Progenitor cell of endocrine pancreas (in vitro differentiated cells): ENCODE results near the gene ZNF620. TPM values are rescaled to one million over a fixed set of nuclear protein-coding genes. Genes with fewer than 3 reads are reported as not detected.
"Not testable (repeated sequence)": the region's sequence is repeated elsewhere in the genome, so short reads cannot be mapped to it uniquely, and the experiment has no call there.

ENCODE experiments used
- DNase-seq: peaks from one replicate; pipeline ENCODE4 v3.0.0; 2021; ENCODE audit warnings: low spot score; ENCODE audit not compliant: unreplicated experiment
- H3K27ac Mint-ChIP-seq: 2 replicates; pipeline ENCODE4 v1.8.0; 2021; ENCODE audit warnings: mild to moderate bottlenecking, moderate library complexity, mixed read lengths
- H3K27me3 Mint-ChIP-seq: 2 replicates; pipeline ENCODE4 v1.8.0; 2021; ENCODE audit warnings: mixed read lengths
- H3K36me3 Mint-ChIP-seq: 2 replicates; pipeline ENCODE4 v1.8.0; 2022; ENCODE audit warnings: mixed read lengths; ENCODE audit not compliant: insufficient read depth
- H3K4me1 Mint-ChIP-seq: 2 replicates; pipeline ENCODE4 v1.8.0; 2021; ENCODE audit warnings: low read depth, mixed read lengths
- H3K4me3 Mint-ChIP-seq: 2 replicates; pipeline ENCODE4 v1.8.0; 2021; ENCODE audit warnings: low read depth, mild to moderate bottlenecking, moderate library complexity, mixed read lengths
- H3K9me3 Mint-ChIP-seq: 2 replicates; pipeline ENCODE4 v1.8.0; 2021; ENCODE audit warnings: low read depth, mixed read lengths
- long read RNA-seq: library from polyadenylated mRNA; unstranded; transcript quantifications from one replicate; pipeline ENCODE4 v2.0.0, GENCODE V29; 2020
- total RNA-seq: library from RNA; stranded (reverse); gene quantifications from 2 replicates; pipeline ENCODE4 v1.2.1, GENCODE V29; 2021
- TF ChIP-seq, protein P1 (sequence below): fragments of 200-600 bp; sonication (generic); IDR thresholded peaks from one replicate; pipeline ENCODE4 v1.5.0; 2021; ENCODE audit warnings: antibody characterized with exemption, mild to moderate bottlenecking; ENCODE audit not compliant: unreplicated experiment

ZNF620 gene
- 23.0 and 26.2 TPM in 2 replicates for total RNA-seq
- long read RNA-seq, transcript ZNF620-202 (3 exons, 2,022 nt) = minor isoform, 20 of 76 reads
- long read RNA-seq, transcript ZNF620-201 (5 exons, 3,291 nt) = major isoform, 22 of 76 reads
- long read RNA-seq, partial matches to known transcripts = 3 of 76 reads
- long read RNA-seq, other reads (novel, unspliced or antisense) = 31 of 76 reads

DNA sequence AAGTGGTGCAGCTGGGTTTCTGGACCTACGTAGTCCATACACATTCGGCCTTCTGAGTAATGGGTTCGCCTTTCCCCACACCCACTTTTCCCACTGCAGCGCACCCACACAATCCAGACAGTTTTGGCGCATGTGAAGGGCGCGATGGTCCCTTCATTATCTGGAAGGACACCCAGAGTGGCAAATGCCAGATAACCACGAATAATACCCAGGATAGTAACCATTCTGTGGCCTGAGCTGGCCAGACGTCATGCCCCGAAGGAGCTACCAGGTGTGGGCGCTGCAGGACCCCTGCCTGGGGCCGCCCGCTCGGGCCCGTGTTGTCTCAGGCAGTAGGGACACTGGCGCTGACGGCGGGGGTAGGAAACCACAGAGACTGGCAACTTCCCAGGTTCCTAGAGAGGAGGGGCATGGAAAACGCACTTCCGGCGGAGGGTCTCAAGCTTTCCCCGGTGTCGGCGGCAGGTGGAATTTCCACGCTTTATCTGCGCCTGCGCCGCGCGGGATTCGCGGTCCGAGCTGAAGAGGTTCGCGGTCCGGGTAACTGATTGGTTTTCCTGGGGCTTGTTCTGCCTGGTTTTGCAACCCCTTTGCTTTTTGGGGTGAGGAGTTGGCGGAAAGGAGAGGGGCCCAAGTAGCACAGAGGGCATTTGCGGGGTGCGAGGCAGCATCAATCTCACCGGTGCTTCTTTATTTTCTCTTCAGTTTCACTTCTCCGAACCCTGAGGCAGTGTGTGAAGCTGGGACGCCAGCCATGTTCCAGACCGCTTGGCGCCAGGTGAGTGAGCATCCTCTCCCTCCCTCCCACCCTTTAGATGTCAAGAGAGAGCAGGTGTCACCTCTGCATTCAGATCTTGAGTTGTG, at the start of gene ZNF620:
Gene ZNF620, plus strand, starts transcription at position 441 of the 864 bp plus-strand sequence. Its CDS starts 314 bp downstream, at position 755.
- DNase-seq = peak; percentile 85
- H3K27ac Mint-ChIP-seq = peak within 1 kb of the TSS; percentile 97
- H3K9me3 Mint-ChIP-seq = no peaks in the 10 kb centered on the region
- TF ChIP-seq, protein P1, sequence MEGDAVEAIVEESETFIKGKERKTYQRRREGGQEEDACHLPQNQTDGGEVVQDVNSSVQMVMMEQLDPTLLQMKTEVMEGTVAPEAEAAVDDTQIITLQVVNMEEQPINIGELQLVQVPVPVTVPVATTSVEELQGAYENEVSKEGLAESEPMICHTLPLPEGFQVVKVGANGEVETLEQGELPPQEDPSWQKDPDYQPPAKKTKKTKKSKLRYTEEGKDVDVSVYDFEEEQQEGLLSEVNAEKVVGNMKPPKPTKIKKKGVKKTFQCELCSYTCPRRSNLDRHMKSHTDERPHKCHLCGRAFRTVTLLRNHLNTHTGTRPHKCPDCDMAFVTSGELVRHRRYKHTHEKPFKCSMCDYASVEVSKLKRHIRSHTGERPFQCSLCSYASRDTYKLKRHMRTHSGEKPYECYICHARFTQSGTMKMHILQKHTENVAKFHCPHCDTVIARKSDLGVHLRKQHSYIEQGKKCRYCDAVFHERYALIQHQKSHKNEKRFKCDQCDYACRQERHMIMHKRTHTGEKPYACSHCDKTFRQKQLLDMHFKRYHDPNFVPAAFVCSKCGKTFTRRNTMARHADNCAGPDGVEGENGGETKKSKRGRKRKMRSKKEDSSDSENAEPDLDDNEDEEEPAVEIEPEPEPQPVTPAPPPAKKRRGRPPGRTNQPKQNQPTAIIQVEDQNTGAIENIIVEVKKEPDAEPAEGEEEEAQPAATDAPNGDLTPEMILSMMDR = peak; percentile 66
- H3K4me3 Mint-ChIP-seq = peak within 1 kb of the TSS; percentile 90
- H3K27me3 Mint-ChIP-seq = no peaks in the 10 kb centered on the region
- H3K36me3 Mint-ChIP-seq = peaks cover 17% of the 10 kb centered on the region
- peaks cover 15% of the 10 kb centered on the region for H3K4me1 Mint-ChIP-seq

DNA sequence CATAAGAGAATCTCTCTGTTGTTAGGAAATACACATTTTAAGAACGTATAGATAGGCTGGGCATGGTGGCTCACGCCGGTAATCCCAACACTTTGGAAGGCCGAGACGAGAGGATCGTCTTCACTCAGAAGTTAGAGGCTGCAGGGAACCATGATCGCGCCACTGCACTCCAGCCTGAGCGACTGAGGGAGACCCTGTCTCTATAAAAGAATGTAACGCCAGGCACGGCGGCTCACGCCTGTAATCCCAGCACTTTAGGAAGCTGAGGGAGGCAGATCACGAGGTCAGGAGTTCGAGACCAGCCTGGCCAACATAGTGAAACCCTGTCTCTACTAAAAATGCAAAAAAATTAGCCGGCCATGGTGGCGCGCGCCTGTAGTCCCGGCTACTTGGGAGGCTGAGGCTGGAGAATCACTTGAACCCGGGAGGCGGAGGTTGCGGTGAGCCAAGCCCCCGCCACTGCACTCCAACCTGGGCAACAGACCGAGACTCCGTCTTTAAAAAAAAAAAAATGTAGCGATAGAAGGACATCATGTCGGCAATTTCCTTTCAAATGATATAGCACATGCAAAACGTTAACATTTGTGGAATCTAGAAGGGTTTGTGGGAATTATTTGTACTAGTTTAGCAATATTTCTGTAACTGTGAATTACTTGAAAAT, 49.4 kb upstream of the ZNF620 start:
- Mint-ChIP-seq H3K27me3 (no peaks in the 10 kb centered on the region), H3K36me3 (peaks cover 16% of the 10 kb centered on the region), H3K4me3 (peak overlapping the region; percentile 89), H3K9me3 (no peaks in the 10 kb centered on the region), H3K27ac (peak overlapping the region; percentile 98), H3K4me1 (peaks cover 27% of the 10 kb centered on the region)
- TF ChIP-seq, protein P1 = no peak
- no peak for DNase-seq

DNA sequence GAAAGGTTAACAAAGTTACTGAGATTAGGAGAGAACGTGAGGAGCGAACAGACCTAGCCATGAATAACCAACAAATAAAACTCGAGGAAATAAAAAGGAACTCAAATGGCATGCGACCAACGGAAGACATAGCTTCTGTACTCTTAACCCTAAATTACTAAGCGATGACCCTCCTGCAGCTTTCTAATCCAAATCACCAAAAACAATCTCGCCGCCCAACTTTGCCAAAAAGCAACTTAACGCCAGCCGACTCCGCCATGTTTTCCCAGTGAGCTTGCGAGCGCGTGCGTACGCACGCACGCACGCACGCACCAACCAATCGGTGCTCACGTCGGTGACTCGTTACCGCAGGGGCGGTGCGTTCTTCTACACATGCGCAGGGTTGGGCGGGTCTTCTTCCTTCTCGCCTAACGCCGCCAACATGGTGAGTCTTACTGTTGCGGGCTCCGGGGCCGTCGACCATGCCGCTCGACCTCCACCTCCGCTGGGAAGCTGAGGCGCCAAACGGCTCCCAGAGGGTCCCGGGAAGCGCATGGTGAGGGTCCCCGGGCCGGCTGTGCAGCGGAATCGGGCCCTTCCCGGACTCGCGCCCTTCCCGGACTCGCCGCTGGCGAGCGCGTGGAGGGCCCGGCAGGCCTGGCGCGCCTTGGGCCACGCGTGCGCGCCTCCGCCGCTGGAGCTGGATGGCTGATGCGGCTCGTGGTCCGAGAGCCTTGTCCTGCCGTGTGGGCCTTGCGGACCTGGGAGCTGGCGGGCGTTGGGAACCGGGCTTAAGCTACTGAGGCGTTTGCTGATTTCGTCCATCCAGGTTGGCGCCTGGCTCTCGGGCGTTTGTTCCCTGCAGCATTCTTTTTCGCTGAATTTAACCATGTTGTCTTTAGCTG, 48.7 kb upstream of the ZNF620 start, which contains the start of gene RPL14:
Gene RPL14, plus strand, starts transcription at position 400 of the 884 bp plus-strand sequence. Its CDS starts 133 bp downstream, at position 533.
- peaks cover 20% of the 10 kb centered on the region for H3K4me1 Mint-ChIP-seq
- peak within 1 kb of the TSS; percentile 89 for H3K4me3 Mint-ChIP-seq
- H3K27me3 Mint-ChIP-seq = no peaks in the 10 kb centered on the region
- H3K27ac Mint-ChIP-seq = peak within 1 kb of the TSS; percentile 98
- TF ChIP-seq, protein P1 = no peak
- H3K9me3 Mint-ChIP-seq = no peaks in the 10 kb centered on the region
- peak; percentile 75 for DNase-seq
- H3K36me3 Mint-ChIP-seq = peaks cover 22% of the 10 kb centered on the region

DNA sequence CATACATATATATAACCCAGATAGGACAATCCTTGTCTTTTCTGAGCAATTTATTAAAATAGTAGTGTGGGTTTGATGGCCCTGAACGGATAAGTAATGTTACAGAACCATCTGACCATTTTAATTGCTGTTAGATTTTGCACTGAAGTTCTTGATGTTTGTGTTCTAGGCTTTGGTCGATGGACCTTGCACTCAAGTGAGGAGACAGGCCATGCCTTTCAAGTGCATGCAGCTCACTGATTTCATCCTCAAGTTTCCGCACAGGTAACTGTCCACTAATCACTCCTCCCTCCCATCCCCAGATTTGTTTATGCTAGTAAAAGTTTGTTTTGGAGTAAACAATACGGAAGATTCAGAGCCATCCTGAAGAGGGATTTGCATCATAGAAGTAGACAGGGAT, 47.4 kb upstream of the ZNF620 start:
- peak overlapping the region; percentile 89 for H3K4me3 Mint-ChIP-seq
- no peaks in the 10 kb centered on the region for H3K27me3 Mint-ChIP-seq
- no peaks in the 10 kb centered on the region for H3K9me3 Mint-ChIP-seq
- H3K36me3 Mint-ChIP-seq = peaks cover 27% of the 10 kb centered on the region
- TF ChIP-seq, protein P1 = no peak
- no peak for DNase-seq
- H3K4me1 Mint-ChIP-seq = peaks cover 14% of the 10 kb centered on the region
- peak overlapping the region; percentile 84 for H3K27ac Mint-ChIP-seq

DNA sequence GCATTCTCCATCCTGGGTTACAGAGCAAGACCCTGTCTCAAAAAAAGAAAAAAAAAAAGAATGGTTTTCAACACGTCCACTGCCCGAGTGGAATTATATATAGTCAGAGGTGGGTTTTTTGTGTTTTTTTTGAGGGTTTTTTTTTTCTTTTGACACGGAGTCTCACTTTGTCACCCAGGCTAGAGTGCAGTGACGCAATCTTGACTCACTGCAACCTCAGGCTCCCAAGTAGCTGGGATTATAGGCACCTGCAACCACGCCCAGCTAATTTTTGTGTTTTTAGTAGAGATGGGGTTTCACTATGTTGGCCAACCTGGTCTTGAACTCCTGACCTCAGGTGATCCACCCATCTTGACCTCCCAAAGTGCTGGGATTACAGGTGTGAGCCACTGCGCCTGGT, 45.4 kb upstream of the ZNF620 start:
- not testable (repeated sequence) for H3K9me3 Mint-ChIP-seq, H3K4me3 Mint-ChIP-seq, H3K27ac Mint-ChIP-seq, DNase-seq, H3K27me3 Mint-ChIP-seq
- H3K36me3 Mint-ChIP-seq = peaks cover 35% of the 10 kb centered on the region
- peaks cover 12% of the 10 kb centered on the region for H3K4me1 Mint-ChIP-seq
